ENCODE measurements around the gene COL28A1.

Gene COL28A1

GRCh38 chr7:7570584-7570983, 34.9 kb upstream of the COL28A1 start:
- Histone ChIP-seq H3F3A (ENCODE audit: insufficient read depth) (peaks cover 28% of the 10 kb centered on the region), H3K9me3 (ENCODE audit: insufficient read depth, low read length) (no peaks in the 10 kb centered on the region), H3K36me3 (ENCODE audit: low read length) (peaks cover 34% of the 10 kb centered on the region; the same call in 1 of the 2 replicates), H3K27ac (ENCODE audit: low read depth, low read length) (no peak overlapping the region), H4K20me1 (ENCODE audit: low read depth, low read length) (peaks cover 10% of the 10 kb centered on the region; the same call in 1 of the 2 replicates), H3K79me2 (ENCODE audit: insufficient read depth, low read length) (peaks cover 83% of the 10 kb centered on the region), H3K4me2 (ENCODE audit: low read depth, low read length, poor library complexity, severe bottlenecking) (no peak overlapping the region), H2AFZ (ENCODE audit: low read depth, low read length, severe bottlenecking) (no peak overlapping the region), H3K9ac (ENCODE audit: low read length) (no peak overlapping the region), H3K9me2 (replicated peaks; ENCODE audit: insufficient read depth, low read length) (no peaks in the 10 kb centered on the region), H3K4me3 (ENCODE audit: insufficient read depth, low read length, poor library complexity, severe bottlenecking) (no peak overlapping the region), H3K27me3 (ENCODE audit: low read length) (no peaks in the 10 kb centered on the region)
- TF ChIP-seq CTCF (IDR thresholded peaks at IDR 0.05; ENCODE audit: insufficient read depth, low read length, poor library complexity, severe bottlenecking) = no peak
- no peak for TF ChIP-seq EZH2phosphoT487 (conservative IDR thresholded peaks at IDR 0.05; ENCODE audit: low read length)

- TF ChIP-seq EZH2phosphoT487 (conservative IDR thresholded peaks at IDR 0.05; ENCODE audit: low read length) (no peak), CTCF (IDR thresholded peaks at IDR 0.05; ENCODE audit: insufficient read depth, low read length, poor library complexity, severe bottlenecking) (no peak)
- peaks cover 28% of the 10 kb centered on the region for H3F3A ChIP-seq (ENCODE audit: insufficient read depth)
- no peak overlapping the region for H2AFZ ChIP-seq (ENCODE audit: low read depth, low read length, severe bottlenecking)
- H3K79me2 ChIP-seq (ENCODE audit: insufficient read depth, low read length) = peaks cover 73% of the 10 kb centered on the region
- H3K4me3 ChIP-seq (ENCODE audit: insufficient read depth, low read length, poor library complexity, severe bottlenecking) = peak overlapping the region; percentile 95
- H4K20me1 ChIP-seq (ENCODE audit: low read depth, low read length) = peaks cover 6% of the 10 kb centered on the region; the same call in 1 of the 2 replicates
- peaks cover 25% of the 10 kb centered on the region; the same call in 1 of the 2 replicates for H3K36me3 ChIP-seq (ENCODE audit: low read length)
- no peaks in the 10 kb centered on the region for H3K9me2 ChIP-seq (replicated peaks; ENCODE audit: insufficient read depth, low read length)
- no peaks in the 10 kb centered on the region for H3K27me3 ChIP-seq (ENCODE audit: low read length)
- peak overlapping the region; percentile 89 for H3K4me2 ChIP-seq (ENCODE audit: low read depth, low read length, poor library complexity, severe bottlenecking)
- no peaks in the 10 kb centered on the region for H3K9me3 ChIP-seq (ENCODE audit: insufficient read depth, low read length)
- H3K27ac ChIP-seq (ENCODE audit: low read depth, low read length) = peak overlapping the region; percentile 88
- H3K9ac ChIP-seq (ENCODE audit: low read length) = peak overlapping the region; percentile 91
Measured at GRCh38 chr7:7569615-7570014, 33.9 kb upstream of the COL28A1 start.

- no peaks in the 10 kb centered on the region for H3K27me3 ChIP-seq (ENCODE audit: low read length)
- peak overlapping the region; percentile 89 for H3K4me2 ChIP-seq (ENCODE audit: low read depth, low read length, poor library complexity, severe bottlenecking)
- no peaks in the 10 kb centered on the region for H3K9me2 ChIP-seq (replicated peaks; ENCODE audit: insufficient read depth, low read length)
- peak overlapping the region; percentile 91 for H3K9ac ChIP-seq (ENCODE audit: low read length)
- H3K27ac ChIP-seq (ENCODE audit: low read depth, low read length) = peak overlapping the region; percentile 88
- H3F3A ChIP-seq (ENCODE audit: insufficient read depth) = peaks cover 28% of the 10 kb centered on the region
- no peak overlapping the region for H2AFZ ChIP-seq (ENCODE audit: low read depth, low read length, severe bottlenecking)
- H3K36me3 ChIP-seq (ENCODE audit: low read length) = peaks cover 20% of the 10 kb centered on the region; the same call in 1 of the 2 replicates
- H3K4me3 ChIP-seq (ENCODE audit: insufficient read depth, low read length, poor library complexity, severe bottlenecking) = peak overlapping the region; percentile 95
- H4K20me1 ChIP-seq (ENCODE audit: low read depth, low read length) = peaks cover under 1% of the 10 kb centered on the region; the same call in 1 of the 2 replicates
- TF ChIP-seq EZH2phosphoT487 (conservative IDR thresholded peaks at IDR 0.05; ENCODE audit: low read length) (no peak), CTCF (IDR thresholded peaks at IDR 0.05; ENCODE audit: insufficient read depth, low read length, poor library complexity, severe bottlenecking) (no peak)
- H3K79me2 ChIP-seq (ENCODE audit: insufficient read depth, low read length) = peaks cover 69% of the 10 kb centered on the region
- H3K9me3 ChIP-seq (ENCODE audit: insufficient read depth, low read length) = no peaks in the 10 kb centered on the region
Measured at GRCh38 chr7:7569081-7569527, 33.4 kb upstream of the COL28A1 start.

Measured in SU-DHL-6 (cell line).